SW480 (cell line): ENCODE data around the gene SAMD4A.

ENCODE experiments used
- DNase-seq: peaks from one replicate; pipeline ENCODE4 v3.0.0-alpha.2; 2016; ENCODE audit warnings: low spot score

SAMD4A gene

DNA sequence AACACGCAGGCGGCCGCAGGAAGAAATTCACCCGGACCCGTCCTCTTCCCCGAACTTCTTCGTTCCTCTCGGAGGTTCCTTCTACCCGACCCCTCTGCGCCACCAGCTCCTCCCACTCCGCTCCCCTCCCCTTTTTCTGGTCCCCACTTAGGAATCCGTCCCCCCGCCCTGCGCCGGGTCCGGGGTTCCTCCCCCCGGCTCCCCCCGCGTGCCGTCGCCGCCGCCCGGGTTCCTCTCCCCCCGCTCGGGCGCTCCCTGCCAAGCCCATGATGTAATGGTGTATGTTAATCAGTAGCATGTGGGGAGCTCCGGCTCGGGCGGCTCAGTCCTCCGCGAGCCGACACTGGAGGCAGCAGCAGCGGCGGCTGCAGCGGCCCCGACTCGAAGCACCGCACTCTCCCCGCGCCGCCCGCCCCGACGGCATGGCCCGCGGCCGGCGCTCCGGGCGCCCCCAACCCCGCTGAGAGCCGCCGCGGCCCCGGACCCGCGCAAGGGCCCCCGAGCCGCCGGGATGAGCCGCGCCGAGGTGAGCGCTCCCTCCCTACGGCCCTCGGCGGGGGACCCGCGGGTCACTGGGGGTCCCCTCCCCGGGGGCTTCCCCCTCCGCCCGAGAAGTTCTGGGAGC lies 1.0 kb upstream of the SAMD4A start:
- peak; percentile 90 for DNase-seq

DNA sequence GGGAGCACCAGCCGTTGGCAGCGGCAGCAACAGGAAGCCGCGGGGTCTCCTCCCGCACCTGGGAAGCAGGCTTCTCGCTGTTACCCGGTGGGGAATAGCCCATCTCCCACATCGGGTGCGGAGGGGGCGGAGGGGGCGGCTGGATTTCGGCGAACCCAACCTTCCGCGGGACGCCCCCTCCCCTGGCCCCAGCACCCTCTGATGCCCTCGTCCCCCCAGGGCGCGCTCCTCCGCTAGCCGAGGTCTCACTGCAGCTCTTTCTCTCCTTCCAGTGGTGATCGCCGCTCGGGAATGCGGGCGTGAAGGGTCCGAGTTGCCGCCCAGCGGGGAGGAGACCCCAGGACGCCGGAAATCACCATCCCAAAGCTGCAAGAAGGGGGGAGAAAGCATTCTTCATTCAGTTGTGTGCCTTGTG lies 303 bp downstream of the SAMD4A start:
- no peak for DNase-seq

DNA sequence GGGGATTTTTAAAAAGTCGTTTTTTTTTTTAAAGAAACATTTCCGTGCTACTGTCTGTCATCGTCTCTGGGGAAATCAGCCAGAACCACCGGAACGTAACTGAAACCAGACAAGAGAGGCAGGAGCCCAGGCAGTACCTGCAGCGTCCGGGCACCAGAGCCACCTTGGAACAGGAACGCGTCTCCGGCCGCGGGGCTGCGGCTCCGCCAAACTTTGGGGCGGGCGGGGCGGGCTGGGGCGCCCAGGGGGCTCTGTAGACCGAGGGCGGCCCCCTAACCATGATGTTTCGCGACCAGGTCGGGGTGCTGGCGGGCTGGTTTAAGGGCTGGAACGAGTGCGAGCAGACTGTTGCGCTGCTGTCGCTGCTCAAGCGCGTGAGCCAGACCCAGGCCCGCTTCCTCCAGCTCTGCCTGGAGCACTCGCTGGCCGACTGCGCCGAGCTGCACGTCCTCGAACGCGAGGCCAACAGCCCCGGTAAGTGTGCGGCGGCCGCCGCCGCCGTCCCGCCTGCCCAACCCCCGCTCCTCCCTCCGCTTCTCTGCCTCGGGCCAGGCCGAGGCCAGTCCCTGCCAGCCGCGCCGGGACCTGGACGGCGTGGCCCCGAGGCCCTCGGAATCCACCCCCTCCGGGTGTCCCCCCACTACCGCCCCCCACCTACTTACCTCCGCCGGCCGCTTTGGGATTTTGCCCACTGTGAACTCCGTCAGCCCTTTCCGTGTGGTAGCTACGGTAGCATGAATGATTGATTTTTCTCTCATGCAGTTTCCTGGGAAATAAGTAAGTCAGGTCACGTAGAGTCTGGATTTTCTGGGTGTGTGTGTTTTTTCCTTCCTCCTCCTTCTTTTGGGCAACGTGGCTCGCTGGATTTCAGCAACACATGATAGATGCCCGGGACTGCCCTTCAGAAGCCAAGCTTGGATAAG lies 972 bp downstream of the SAMD4A start:
- peak; percentile 33 for DNase-seq

DNA sequence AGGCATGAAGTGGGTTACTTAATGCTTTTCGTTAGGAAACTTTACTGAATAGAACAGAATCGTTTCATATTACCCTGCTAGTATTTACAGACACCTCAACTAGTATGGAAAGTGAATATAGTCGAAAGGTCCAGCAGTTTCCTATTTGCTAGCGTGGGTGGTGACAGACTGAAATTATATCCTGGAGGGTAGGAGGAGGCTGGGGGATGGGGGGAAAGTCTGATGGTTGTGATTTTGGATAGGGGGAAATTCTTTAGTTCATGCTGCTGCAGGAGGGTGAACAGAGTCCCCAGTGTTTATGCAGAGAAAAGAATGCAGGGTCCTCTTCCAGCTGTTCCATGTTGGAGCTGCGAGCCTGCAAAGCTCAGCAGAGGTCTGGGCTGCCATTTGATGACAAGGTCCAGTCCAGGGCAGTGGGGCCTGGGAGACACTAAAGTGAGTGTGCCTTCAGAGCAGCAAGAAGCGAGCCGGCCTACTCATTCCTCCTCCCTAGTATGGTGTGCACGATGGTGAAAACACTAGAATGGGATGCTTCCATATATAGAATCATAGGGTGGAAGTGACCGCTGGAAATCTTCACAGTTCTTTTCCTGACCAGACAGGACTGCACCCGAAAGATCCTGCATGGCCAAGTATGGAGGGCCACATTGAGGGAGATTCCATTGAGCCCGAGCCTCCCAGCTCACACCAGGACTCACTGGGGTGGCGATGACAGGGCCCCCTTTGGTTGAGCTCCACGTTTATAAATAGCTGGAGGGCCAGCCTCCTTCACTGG lies 2.1 kb downstream of the SAMD4A start:
- DNase-seq: no peak

DNA sequence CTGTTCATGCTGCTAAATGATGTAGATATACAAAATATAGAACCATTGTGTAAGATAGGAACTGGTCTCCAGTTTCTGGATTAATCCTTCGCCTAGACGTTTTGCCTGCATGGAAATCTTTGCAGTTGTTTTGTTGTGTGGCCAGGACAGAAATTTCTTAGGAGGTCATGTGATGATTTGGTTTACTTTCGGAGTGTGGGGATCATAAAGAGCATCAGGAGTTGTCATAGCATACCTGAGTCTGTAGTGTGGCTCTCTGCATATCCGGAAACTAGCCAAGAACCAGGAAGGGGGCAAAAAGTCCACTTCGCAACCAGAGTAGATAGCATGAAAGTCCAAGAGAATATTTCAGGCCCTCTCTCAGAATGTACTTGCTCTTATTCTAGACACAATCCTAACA lies 3.1 kb downstream of the SAMD4A start:
- DNase-seq: no peak

DNA sequence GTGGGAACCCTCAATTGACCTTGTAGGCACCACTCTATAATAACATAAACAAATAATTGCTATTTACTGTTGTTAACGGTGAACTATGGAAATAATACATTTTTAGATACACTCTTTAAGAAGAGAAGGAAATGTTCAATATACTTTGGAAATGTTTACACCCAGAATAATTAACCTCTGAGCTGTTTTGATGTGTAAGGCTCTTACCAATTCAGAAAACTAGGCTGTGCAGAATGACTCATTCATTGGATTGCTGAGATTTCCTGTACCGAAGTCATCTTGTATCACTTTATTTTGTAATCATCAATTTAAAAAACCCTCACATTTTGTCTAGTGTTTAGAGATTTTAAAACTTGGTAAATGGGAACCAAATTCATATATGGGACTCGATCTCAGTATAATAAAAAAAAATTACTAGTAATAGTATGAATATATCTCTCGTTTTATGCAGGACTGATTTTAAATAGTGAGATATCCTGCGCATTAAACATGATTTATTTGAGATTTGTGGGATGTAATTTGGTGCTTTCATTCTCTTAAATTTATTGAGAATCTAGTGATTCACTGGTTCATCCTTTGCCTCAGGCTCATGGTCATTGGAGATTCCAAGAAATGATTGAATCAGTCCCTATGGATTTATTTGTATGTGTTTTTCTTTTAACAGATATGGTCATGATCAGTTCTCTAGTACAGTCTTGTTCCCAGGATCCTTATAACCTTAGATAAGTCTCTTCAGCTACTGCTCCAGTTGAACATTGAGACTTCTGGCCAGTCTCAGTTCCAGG lies 3.9 kb downstream of the SAMD4A start:
- no peak for DNase-seq

DNA sequence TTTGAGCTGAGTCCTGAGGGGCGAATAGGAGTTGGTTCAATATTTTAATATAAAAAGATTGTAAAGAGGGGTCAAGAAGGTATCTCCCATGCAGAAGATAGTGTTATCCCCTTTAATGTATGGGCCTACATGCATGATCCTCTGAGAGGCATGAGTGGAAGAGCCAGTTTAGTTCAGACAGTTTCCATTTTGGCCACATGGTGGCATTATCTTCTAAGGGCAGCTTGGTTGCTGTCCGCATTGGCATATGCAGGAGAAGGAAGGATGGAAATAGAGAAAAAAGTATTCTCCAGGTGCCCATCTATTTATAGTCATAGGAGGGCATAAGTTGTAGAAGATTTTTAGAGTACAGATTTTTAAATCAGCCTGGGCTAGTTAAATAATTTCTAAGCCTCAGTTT lies 5.4 kb downstream of the SAMD4A start:
- peak; percentile 20 for DNase-seq

DNA sequence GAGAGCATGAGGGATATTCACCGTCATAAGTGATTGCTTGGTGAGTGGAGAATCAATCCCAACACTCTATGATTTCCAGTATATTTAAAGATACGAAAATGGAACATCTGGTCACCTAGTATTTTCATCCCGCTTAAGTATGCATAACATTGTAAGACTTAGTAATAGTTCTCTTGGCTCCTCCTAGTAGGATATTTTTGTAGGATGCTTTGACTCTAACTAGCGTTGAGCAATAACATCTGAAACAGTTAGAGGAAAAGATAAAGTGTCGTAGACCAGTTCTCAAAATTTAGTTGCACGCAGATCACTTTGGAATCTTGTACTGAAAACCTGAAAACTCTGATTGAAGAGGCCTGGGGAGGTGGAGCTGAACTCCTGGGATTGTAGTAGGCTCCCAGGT lies 7.6 kb downstream of the SAMD4A start:
- DNase-seq: no peak

DNA sequence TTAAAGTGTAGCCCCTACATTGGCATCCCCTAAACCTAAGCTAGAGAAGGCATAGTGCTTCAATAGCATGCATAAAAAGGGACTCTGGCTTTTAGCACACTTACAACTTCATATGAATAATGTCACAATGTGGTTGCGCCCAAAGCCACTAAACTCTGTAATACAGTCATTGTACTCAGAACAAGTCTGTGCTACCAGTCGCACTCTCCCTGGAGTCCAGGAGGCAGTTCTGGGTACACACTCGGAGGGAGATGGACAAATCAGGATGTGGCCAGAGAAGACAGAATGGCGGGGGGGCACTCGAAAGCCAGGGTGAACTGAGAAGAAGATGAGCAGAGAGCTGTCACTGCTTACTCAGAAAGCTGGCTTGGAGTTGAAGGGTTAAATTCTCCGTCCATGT lies 10.6 kb downstream of the SAMD4A start:
- DNase-seq: no peak

DNA sequence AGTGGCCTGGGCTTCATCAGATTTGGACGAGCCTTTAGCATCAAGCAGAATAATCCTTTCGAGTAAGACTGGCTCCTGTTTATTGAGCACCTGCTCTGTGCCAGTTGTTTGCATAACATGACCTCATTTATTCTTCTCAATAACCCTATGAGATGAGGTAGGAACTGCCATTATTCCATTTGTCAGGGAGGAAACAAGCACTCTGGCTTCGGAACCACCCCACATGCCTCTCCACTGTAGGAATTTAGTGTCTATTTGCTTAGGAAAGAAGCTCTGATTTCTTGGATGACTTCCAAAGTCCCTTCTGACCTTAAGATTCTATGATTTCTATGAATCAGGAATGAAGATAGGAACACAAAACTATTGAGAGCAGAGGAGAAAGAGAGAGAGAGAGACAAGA lies 11.0 kb downstream of the SAMD4A start:
- DNase-seq: no peak

DNA sequence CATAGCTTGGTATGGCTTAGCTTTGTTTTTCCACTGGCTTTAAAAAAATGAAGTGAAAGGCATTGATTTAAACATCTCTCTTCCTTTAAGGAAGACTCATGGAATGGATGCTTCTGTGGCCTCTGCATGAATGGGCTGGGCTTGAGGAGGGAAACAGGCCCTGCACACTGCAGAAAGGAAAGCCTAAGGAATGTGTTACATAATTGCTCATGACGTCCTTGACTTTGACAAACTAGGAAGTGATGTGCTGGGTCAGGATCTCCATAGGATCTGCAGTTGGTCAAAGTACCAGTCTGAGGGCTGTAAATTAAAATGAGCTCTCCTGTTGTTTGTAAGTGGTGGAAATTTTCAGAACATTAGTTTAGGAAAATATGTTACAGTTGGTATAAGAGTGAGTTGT lies 12.7 kb downstream of the SAMD4A start:
- no peak for DNase-seq

DNA sequence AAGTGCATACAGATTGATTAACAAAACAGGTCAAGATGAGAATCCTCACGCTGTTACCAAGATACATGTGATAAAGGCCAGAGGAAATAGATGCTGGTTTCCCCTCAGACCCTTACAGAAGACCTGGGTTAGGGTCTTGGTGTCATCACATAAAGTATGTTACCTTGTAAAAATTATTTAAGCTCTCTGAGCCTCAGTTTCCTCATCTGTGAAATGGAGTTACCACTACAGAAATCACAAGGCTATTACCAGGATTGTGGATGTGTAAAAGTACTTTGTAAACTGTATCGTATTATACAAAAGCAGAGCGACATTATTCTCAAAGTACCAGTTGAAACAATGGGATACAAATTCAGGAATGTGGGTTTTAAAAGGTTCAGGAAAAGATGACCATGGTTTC lies 14.0 kb downstream of the SAMD4A start:
- DNase-seq: no peak

DNA sequence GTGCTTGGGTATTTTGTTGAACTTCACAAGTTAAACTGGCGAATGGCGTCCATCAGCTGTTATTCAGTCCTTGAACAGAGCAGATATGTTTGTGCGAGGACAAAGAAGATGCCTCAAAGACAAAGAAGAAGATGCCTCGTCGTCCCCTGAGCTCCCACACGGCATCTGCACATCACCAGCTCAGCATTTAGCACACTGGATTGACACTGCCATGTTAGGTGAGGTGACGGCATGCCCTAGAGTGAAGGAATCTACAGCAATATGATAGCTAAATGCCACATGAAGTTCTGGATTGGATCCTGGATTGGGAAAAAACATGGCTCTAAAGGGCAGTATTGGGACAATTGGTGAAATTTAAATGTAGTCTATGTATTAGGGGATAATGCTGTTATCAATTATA lies 15.4 kb downstream of the SAMD4A start:
- DNase-seq: no peak

DNA sequence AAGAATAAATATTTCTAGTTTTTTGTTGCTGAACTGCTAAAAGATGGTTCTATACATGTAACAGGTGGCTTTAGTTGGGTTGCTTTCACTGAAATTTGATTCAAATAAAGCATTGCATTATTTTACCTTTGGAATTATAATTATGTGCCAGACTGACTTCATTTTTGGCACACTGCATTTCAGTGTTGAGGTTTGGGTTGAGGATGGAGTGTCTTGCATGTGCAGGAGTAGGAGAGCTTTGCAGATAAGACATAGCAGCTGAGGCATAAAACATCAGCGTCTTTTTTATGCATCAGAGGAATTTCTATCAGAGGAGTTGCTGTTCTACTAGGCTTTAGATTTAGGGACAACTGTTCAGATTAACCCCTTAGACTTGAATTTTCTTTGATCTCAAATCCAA lies 17.2 kb downstream of the SAMD4A start:
- DNase-seq: no peak

DNA sequence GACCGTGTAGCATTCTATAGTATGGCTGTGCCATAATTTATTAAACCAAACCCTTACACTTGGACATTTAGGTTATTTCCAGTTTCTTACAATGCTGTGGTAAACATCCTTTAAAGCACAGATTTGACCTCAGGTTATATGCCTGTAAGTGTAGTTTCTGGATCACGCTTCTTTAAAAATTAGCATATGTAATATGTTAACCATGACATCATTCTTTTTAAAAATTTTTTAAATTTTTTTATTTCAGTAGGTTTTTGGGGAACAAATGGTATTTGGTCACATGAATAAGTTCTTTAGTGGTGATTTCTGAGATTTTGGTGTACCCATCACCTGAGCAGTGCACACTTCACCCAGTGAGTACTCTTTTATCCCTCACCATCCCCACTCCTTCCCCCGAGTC lies 18.3 kb downstream of the SAMD4A start:
- no peak for DNase-seq

DNA sequence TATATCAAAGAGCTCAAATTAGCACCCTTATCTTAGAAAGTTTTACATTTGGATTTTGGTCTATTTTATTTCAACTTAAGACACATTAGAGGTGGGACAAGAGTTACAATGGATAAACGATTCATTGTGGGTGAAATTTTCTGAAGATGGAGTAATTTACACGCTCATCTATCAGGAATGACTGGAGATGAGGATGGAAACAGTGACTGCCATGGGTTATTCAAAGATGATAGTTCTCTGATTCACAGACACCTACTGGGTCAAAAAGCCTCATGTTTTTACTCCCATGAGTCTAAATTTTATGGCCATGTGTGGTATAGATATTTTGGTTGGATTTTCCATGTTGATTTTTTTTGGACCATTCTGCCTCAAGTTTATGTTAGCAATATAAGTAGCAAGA lies 22.1 kb downstream of the SAMD4A start:
- DNase-seq: no peak

DNA sequence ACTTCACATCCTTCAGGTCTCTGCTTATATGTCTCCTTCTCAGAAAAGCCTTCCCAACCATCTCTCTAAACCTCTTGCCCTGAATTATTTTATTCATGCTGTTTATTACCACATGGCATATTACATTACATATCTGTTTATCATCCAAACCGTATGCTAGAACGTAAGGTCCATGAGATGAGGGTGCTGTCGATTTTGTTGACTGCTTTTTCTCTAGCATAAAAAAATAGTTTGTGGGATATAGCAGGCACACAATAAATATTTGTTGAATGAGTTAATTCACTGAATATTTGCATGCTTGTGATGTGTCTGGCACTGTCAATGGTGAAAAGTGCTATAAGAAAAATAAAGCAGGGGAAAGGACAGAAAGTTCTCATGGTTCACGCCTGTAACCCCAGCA lies 22.9 kb downstream of the SAMD4A start:
- no peak for DNase-seq

DNA sequence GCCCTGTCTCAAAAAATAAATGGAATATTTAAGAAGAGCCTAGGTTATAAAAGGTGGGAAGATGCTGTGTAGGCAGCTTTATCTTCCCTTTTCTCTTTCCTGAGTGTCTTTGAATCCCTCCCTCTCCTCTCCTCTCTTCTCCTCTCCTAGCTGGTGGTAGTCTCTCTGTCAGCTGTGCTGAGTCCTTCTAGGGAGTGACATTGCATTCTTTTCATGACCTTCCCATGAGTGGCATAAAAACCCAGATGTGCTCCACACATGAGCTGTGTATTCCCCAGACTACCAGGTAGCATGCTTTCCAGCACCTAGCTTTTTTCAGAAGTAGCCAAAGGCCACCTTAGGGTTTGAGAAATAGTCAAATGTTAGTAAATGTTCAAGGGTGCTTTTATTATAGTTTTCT lies 23.6 kb downstream of the SAMD4A start:
- no peak for DNase-seq

DNA sequence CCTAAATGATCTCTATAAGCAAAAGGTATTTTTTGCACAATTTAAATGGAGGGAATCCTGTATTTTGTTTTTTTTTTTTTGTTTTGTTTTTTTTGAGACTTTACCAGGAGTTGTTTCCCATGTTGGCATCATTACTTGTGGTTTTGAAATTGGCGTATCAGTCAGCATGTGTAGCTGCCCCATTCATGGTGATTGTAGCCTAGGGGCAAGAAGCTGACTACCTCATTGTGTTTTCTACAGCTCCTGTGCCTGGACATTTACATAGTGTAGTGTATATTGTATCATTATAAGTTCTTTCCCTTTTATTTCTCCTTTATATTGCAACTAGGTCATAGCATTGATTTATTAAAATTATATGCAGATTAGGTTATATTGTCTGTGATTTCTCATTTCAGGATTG lies 24.5 kb downstream of the SAMD4A start:
- no peak for DNase-seq

DNA sequence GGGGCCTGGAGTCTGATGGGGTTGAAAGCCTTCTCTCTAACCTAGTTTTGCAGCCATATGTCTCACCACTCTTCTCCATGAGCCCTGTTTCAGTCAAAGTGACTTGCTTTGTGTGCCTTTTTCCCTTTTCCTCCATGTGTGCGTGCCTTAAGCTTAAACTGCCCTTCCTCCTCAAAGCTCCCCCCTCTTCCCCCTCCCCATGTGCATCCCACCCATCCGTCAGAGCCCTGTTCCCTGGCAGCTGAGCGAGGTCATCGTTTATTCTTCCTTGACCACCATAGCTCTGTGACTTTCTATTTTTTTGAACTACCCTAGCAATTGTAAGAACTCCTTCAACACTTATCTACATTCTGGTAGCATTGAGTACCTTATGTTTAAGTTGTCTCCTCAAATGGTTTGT lies 24.9 kb downstream of the SAMD4A start:
- no peak for DNase-seq

DNA sequence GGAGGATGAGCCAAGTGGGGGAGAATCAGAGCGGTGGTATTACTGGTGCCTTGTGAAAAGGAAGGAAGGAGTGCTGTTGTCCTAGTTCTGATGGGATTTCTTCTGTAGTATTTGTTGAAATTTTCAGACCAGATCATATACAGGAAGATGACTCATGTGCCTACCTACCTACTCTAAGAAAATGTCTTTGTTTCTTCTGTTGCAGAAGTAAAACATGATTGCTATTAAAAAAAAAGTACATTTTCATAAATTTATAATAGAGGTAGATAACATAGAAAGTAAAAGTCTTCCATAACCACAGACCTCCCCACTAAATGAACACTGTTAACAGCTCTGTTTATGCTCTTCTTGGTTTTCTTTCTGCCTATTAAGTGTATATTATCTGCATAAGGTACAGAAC lies 26.9 kb downstream of the SAMD4A start:
- no peak for DNase-seq

DNA sequence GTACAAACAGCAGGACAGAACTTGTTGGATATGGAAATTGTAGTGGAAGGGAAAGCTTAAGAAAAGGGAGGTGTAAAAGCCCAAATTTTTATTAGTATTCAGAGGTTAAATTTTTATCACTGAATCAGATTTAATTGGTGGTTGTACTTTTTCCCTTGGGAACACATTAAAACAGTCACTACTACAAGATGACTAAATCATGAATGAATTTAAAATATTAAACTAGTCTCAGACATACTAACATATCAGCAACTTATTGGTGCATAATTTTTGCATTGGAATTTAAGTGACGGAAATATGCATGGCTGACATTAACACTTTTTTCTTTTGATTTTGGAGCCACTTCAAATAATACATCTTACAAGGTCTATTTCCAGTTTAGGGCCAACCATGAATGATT lies 27.6 kb downstream of the SAMD4A start:
- no peak for DNase-seq
